K562 (cell line): ENCODE results near the gene FXYD3. TPM values are rescaled to one million over a fixed set of nuclear protein-coding genes. Genes with fewer than 3 reads are reported as not detected.

Source experiments
- ATAC-seq: fragments of 200-7000 bp; cut with Tn5 transposase; 3 replicates; pipeline ENCODE4 v1.9.1; 2020; ENCODE audit warnings: moderate library complexity
- BruUV-seq: library from RNA; stranded (reverse); fragments of 400-500 nt; replicated peaks from 2 replicates; lab custom pipeline; 2021; lab: Mats Ljungman, UMichigan
- CTCF ChIA-PET: fragments of 300-600 bp; formaldehyde crosslinking; extraction: SDS; loops from one replicate; lab custom pipeline; 2021; ENCODE audit warnings: low intra/inter-chr PET ratio; lab: Yijun Ruan, JAX
- POLR2A ChIA-PET: fragments of 300-600, 350-650 bp; sonication (Branson Sonifier 250); formaldehyde crosslinking; extraction: SDS; loops from one replicate; lab custom pipeline; 2021; ENCODE audit warnings: antibody characterized with exemption, inconsistent platforms; lab: Yijun Ruan, JAX
- DNase-seq, 4 experiments: peaks; one replicate each; pipeline versions ENCODE4 v3.0.0 to v3.0.0-alpha.2; 2011 to 2018; ENCODE audit warnings: low spot score in 3 of 4, mixed read lengths in 3 of 4; ENCODE audit errors: extremely low read depth in 1 of 4
- FAIRE-seq: peaks from 2 replicates; lab custom pipeline; 2011; peaks lifted over from hg19 to GRCh38; lab: Jason Lieb, UNC
- H2AFZ ChIP-seq: 2 replicates; pipeline ENCODE4 v1.6.0; 2011; ENCODE audit warnings: low read depth, low read length, control low read depth, inconsistent platforms
- H3K27ac ChIP-seq: fragments of 200-600 bp; 3 replicates; pipeline ENCODE4 v1.8.0; 2011; ENCODE audit warnings: low read depth, mild to moderate bottlenecking, control low read depth, inconsistent platforms, low read length, moderate library complexity, mixed read lengths; ENCODE audit errors: extremely low read depth
- H3K27me3 ChIP-seq, 2 experiments: fragments of 300-600 bp in 1 of 2; 2 replicates in 1 of 2; 3 replicates in 1 of 2; pipeline versions ENCODE4 v1.6.0 to v1.8.0; 2011; ENCODE audit warnings: inconsistent platforms in 2 of 2, low read length in 2 of 2, mild to moderate bottlenecking in 1 of 2, mixed read lengths in 1 of 2, moderate library complexity in 1 of 2; ENCODE audit not compliant: control insufficient read depth in 2 of 2, insufficient read depth in 2 of 2
- H3K36me3 ChIP-seq: fragments of 300-600 bp; 3 replicates; pipeline ENCODE4 v1.8.0; 2011; ENCODE audit warnings: mild to moderate bottlenecking, low read length, inconsistent platforms; ENCODE audit not compliant: control insufficient read depth, insufficient read depth
- H3K4me1 ChIP-seq, 2 experiments: fragments of 200-600 bp in 1 of 2; replicated peaks in 1 of 2; 2 replicates in 1 of 2; 3 replicates in 1 of 2; pipeline versions ENCODE4 v1.5.1 to v1.8.0; 2011; ENCODE audit warnings: inconsistent platforms in 2 of 2, low read length in 2 of 2, mild to moderate bottlenecking in 1 of 2, mixed read lengths in 1 of 2, moderate library complexity in 1 of 2; ENCODE audit not compliant: control insufficient read depth in 2 of 2, insufficient read depth in 2 of 2
- H3K4me2 ChIP-seq: 2 replicates; pipeline ENCODE4 v1.6.1; 2011; ENCODE audit warnings: low read length, control low read depth, inconsistent platforms, mixed read lengths; ENCODE audit not compliant: insufficient read depth
- H3K4me3 ChIP-seq: fragments of 200-600 bp; sonication (generic), shearing (Covaris generic); 2 replicates; pipeline ENCODE4 v1.5.1; 2016; ENCODE audit warnings: control low read depth, inconsistent platforms
- H3K79me2 ChIP-seq: fragments of 200-600 bp; 3 replicates; pipeline ENCODE4 v1.8.0; 2011; ENCODE audit warnings: low read length, inconsistent platforms; ENCODE audit not compliant: control insufficient read depth, insufficient read depth
- H3K9ac ChIP-seq, 2 experiments: 2 replicates each; pipeline versions ENCODE4 v1.6.0 to v1.6.1; 2011; ENCODE audit warnings: low read depth in 2 of 2, low read length in 2 of 2, control low read depth in 1 of 2, inconsistent platforms in 1 of 2, mild to moderate bottlenecking in 1 of 2, mixed read lengths in 1 of 2; ENCODE audit not compliant: insufficient read depth in 1 of 2
- H3K9me1 ChIP-seq: one replicate; pipeline ENCODE4 v1.6.0; 2011; ENCODE audit warnings: inconsistent platforms, mild to moderate bottlenecking, low read length, moderate library complexity; ENCODE audit not compliant: control insufficient read depth, insufficient read depth
- H3K9me3 ChIP-seq: replicated peaks from 2 replicates; pipeline ENCODE4 v1.5.1; 2011; ENCODE audit warnings: low read depth, low read length, inconsistent platforms; ENCODE audit not compliant: control insufficient read depth, insufficient read depth
- H4K20me1 ChIP-seq: replicated peaks from 2 replicates; pipeline ENCODE4 v1.6.1; 2011; ENCODE audit warnings: low read length, inconsistent platforms, mixed read lengths; ENCODE audit not compliant: control insufficient read depth, insufficient read depth
- FOXM1 ChIP-seq, 2 experiments: fragments of 450-650 bp in 1 of 2; sonication (generic) in 1 of 2; formaldehyde crosslinking in 1 of 2; IDR thresholded peaks; 2 replicates each; pipeline versions ENCODE4 v1.6.1 to v1.9.0; 2017 to 2022; ENCODE audit warnings: low read depth in 2 of 2, mild to moderate bottlenecking in 2 of 2, missing genetic modification reagents in 1 of 2, moderate library complexity in 1 of 2
- HDAC1 ChIP-seq, 2 experiments: fragments of 450-650 bp; IDR thresholded peaks; 2 replicates each; pipeline ENCODE4 v1.6.1; 2016 to 2017; ENCODE audit warnings: inconsistent platforms in 1 of 2, mild to moderate bottlenecking in 1 of 2, moderate library complexity in 1 of 2
- POLR2A ChIP-seq: fragments of 450-650 bp; conservative IDR thresholded peaks from 2 replicates; pipeline ENCODE4 v1.6.1; 2016
- POLR2G ChIP-seq: fragments of 200-400 bp; formaldehyde crosslinking; IDR thresholded peaks from 2 replicates; pipeline ENCODE4 v1.6.1; 2017; ENCODE audit warnings: low read depth, mild to moderate bottlenecking, antibody characterized with exemption, low read length, moderate library complexity
- WGBS: fragments of 100-300 bp; shearing (Covaris generic); methylation state at CpG from one replicate; pipeline ENCODE4 v1.1.6; 2016; ENCODE audit warnings: low coverage, mixed read lengths; ENCODE audit not compliant: insufficient coverage; ENCODE audit errors: missing lambda C conversion rate; 5-methylcytosine and 5-hydroxymethylcytosine counted together
- in situ Hi-C: fragments of 300-500 bp; cut with MboI; formaldehyde crosslinking; loops from 4 replicates; pipeline ENCODE4 v1.15.0; 2018; ENCODE audit warnings: inconsistent platforms, mixed read lengths
- intact Hi-C: fragments of 100-400 bp; cut with micrococcal nuclease; formaldehyde crosslinking; loops from 2 replicates; pipeline ENCODE4 v1.14.2; 2022
- polyA plus RNA-seq, 8 experiments: library from polyadenylated mRNA; depleted of rRNA in 4 of 8; stranded (reverse) in 5 of 8; unstranded in 3 of 8; fragments of >200 nt; fragmentation: Nextera tagmentation in 2 of 8; fragmentation: Illumina TruSeq in 1 of 8; extraction: Ambion mirVana in 2 of 8; extraction: Trizol in 1 of 8; gene quantifications; 2 replicates each; pipeline versions ENCODE4 v1.2.1 to v1.2.3, GENCODE V29; 2011 to 2014; ENCODE audit warnings: inconsistent platforms in 1 of 8, missing spikeins in 1 of 8
- total RNA-seq, 7 experiments: library from RNA; depleted of rRNA in 6 of 7; stranded (reverse); fragments of >200 nt in 6 of 7; fragmentation: Illumina TruSeq in 2 of 7; extraction: Trizol in 2 of 7; gene quantifications; 2 replicates each; pipeline versions ENCODE4 v1.2.1 to v1.2.3, GENCODE V29; 2011 to 2021; ENCODE audit warnings: low replicate concordance in 1 of 7
- TF ChIP-seq, protein P1 (sequence below): IDR thresholded peaks from 2 replicates; pipeline ENCODE4 v1.6.1; 2016; ENCODE audit warnings: missing genetic modification characterization, missing compliant biosample characterization
- TF ChIP-seq, protein P2 (sequence below): fragments of 250-450 bp; sonication (Bioruptor Pico); IDR thresholded peaks from 2 replicates; pipeline ENCODE4 v1.5.0; 2020; ENCODE audit warnings: mild to moderate bottlenecking

FXYD3 gene
- total and polyA plus RNA-seq, 9 of the 15 experiments (the other 6 are each of a cell fraction or from before 2014, with no cell fraction given): 0.24 TPM; not detected in 8

GRCh38 chr19:35140207-35140961 is 24.8 kb downstream of the FXYD3 start:
- Histone ChIP-seq H3K9ac (no peak overlapping the region; a peak in 1 of 4 replicates), H3K4me1 (peaks cover 13 to 60% of the 10 kb centered on the region in 2 experiments), H3K36me3 (no peaks in the 10 kb centered on the region), H3K4me3 (no peak overlapping the region), H3K9me1 (no peaks in the 10 kb centered on the region), H3K4me2 (no peak overlapping the region), H2AFZ (no peak overlapping the region), H3K27ac (no peak overlapping the region), H4K20me1 (peaks cover 16% of the 10 kb centered on the region), H3K79me2 (no peaks in the 10 kb centered on the region), H3K27me3 (no peaks in the 10 kb centered on the region; a peak in 2 of 5 replicates), H3K9me3 (no peaks in the 10 kb centered on the region)
- ATAC-seq: no peak
- CTCF ChIA-PET: no interaction called here
- intact Hi-C loops (loop anchor here (5.0 kb wide), 1 partner anchor 127 kb away; the partner anchor contains the start of gene USF2), in situ Hi-C loops (no loop called here)
- DNase-seq: no peak
- POLR2A ChIA-PET: interaction anchor here (1.0 kb wide), 1 partner anchor 13 kb away, joined by 3 read pairs; no protein-coding TSS in a partner anchor
- no TSS peak for BruUV-seq
- TF ChIP-seq, protein P1, sequence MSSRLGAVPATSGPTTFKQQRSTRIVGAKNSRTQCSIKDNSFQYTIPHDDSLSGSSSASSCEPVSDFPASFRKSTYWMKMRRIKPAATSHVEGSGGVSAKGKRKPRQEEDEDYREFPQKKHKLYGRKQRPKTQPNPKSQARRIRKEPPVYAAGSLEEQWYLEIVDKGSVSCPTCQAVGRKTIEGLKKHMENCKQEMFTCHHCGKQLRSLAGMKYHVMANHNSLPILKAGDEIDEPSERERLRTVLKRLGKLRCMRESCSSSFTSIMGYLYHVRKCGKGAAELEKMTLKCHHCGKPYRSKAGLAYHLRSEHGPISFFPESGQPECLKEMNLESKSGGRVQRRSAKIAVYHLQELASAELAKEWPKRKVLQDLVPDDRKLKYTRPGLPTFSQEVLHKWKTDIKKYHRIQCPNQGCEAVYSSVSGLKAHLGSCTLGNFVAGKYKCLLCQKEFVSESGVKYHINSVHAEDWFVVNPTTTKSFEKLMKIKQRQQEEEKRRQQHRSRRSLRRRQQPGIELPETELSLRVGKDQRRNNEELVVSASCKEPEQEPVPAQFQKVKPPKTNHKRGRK: peak; percentile 50; the same call in 1 of the 2 replicates
- TF ChIP-seq, protein P2, sequence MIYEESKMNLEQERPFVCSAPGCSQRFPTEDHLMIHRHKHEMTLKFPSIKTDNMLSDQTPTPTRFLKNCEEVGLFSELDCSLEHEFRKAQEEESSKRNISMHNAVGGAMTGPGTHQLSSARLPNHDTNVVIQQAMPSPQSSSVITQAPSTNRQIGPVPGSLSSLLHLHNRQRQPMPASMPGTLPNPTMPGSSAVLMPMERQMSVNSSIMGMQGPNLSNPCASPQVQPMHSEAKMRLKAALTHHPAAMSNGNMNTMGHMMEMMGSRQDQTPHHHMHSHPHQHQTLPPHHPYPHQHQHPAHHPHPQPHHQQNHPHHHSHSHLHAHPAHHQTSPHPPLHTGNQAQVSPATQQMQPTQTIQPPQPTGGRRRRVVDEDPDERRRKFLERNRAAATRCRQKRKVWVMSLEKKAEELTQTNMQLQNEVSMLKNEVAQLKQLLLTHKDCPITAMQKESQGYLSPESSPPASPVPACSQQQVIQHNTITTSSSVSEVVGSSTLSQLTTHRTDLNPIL (CRISPR knock-in tag): no peak
- no peak for TF ChIP-seq FOXM1 (IDR thresholded peaks at IDR 0.05; ENCODE audit: low read depth)
- TF ChIP-seq FOXM1 (CRISPR knock-in tag; IDR thresholded peaks at IDR 0.05; ENCODE audit: low read depth): no peak
- TF ChIP-seq POLR2G: no peak
- no peak; a peak in 1 of 4 replicates for TF ChIP-seq HDAC1 (IDR thresholded peaks at IDR 0.05)
- no peak for TF ChIP-seq POLR2A
- WGBS: 24% methylated on average over 12 of the region's 12 CpGs
- FAIRE-seq: no peak
